ENCODE results near the gene SMC3. TPM values are rescaled to one million over a fixed set of nuclear protein-coding genes. Genes with fewer than 3 reads are reported as not detected.

Gene SMC3
- polyA plus RNA-seq, 1 donor = 109 TPM

- DNase-seq = no peak
These were observed 77.3 kb downstream of the SMC3 start for GRCh38 chr10:110644598-110645462.

- no peak for DNase-seq
These were observed 79.1 kb downstream of the SMC3 start for GRCh38 chr10:110646417-110647135.

- DNase-seq = no peak
These were observed 79.6 kb downstream of the SMC3 start for GRCh38 chr10:110647136-110647430.

GRCh38 chr10:110648692-110649346 is 81.3 kb downstream of the SMC3 start:
- DNase-seq = no peak

- DNase-seq = no peak
These were observed 82.1 kb downstream of the SMC3 start for GRCh38 chr10:110649347-110650264.

GRCh38 chr10:110650265-110650668 is 82.8 kb downstream of the SMC3 start:
- no peak for DNase-seq

GRCh38 chr10:110651044-110651958 is 83.8 kb downstream of the SMC3 start:
- no peak for DNase-seq

GRCh38 chr10:110652475-110653118 is 85.1 kb downstream of the SMC3 start:
- DNase-seq = no peak

Other genes starting within 250 kb of the SMC3 start
- gene DUSP5, start 69.8 kb upstream of the SMC3 start, polyA plus RNA-seq (ENCODE audit: insufficient read length) = 9.2 TPM
- 5.3 TPM for gene RBM20, start 76.6 kb downstream of the SMC3 start, polyA plus RNA-seq (ENCODE audit: insufficient read length)

Data from left kidney (tissue), 2 donors.